SK-N-SH (cell line): ENCODE results near the gene MYO18A. TPM values are rescaled to one million over a fixed set of nuclear protein-coding genes. Genes with fewer than 3 reads are reported as not detected.
A peak's percentile ranks its signal among the peaks of the same experiment; 100 is the strongest.

Experiments
- CTCF ChIA-PET: fragments of 300-600, 350-600 bp; formaldehyde crosslinking; extraction: SDS; loops from one replicate; lab custom pipeline; 2021; lab: Yijun Ruan, JAX
- POLR2A ChIA-PET: fragments of 350-600 bp; sonication (Branson Sonifier 250); formaldehyde crosslinking; extraction: SDS; loops from one replicate; lab custom pipeline; 2020; ENCODE audit warnings: antibody characterized with exemption, inconsistent platforms; lab: Yijun Ruan, JAX
- DNase-seq: peaks from one replicate; pipeline ENCODE4 v3.0.0; 2012
- H2AFZ ChIP-seq: fragments of 200-600 bp; sonication (generic); 2 replicates; pipeline ENCODE4 v1.8.1; 2016; ENCODE audit warnings: antibody characterized with exemption, mild to moderate bottlenecking, low read depth
- H3F3A ChIP-seq: fragments of 200-600 bp; sonication (generic); replicated peaks from 2 replicates; pipeline ENCODE3; 2016; ENCODE audit warnings: antibody characterized with exemption, mild to moderate bottlenecking; ENCODE audit not compliant: insufficient read depth
- H3K27ac ChIP-seq, 2 experiments: fragments of 200-500 bp in 1 of 2; fragments of 200-600 bp in 1 of 2; sonication (Bioruptor generic) in 1 of 2; sonication (generic), shearing (Covaris generic) in 1 of 2; 2 replicates each; pipeline versions ENCODE4 v1.5.1 to v1.6.1; 2014 to 2016; ENCODE audit warnings: low read depth in 2 of 2, inconsistent platforms in 1 of 2, low read length in 1 of 2, mild to moderate bottlenecking in 1 of 2, mixed read lengths in 1 of 2
- H3K27me3 ChIP-seq: fragments of 200-600 bp; sonication (generic), shearing (Covaris generic); 2 replicates; pipeline ENCODE4 v1.6.1; 2016; ENCODE audit warnings: mixed run types; ENCODE audit not compliant: insufficient read depth
- H3K36me3 ChIP-seq, 2 experiments: fragments of 200-500 bp in 1 of 2; fragments of 200-600 bp in 1 of 2; sonication (Bioruptor generic) in 1 of 2; sonication (generic) in 1 of 2; replicated peaks in 1 of 2; 2 replicates each; pipeline versions ENCODE3 to v1.5.1; 2014 to 2016; ENCODE audit warnings: low read length in 1 of 2, mild to moderate bottlenecking in 1 of 2; ENCODE audit not compliant: insufficient read depth in 2 of 2, control insufficient read depth in 1 of 2
- H3K4me1 ChIP-seq, 2 experiments: fragments of 200-500 bp in 1 of 2; fragments of 200-600 bp in 1 of 2; sonication (Bioruptor generic) in 1 of 2; sonication (generic), shearing (Covaris generic) in 1 of 2; 2 replicates each; pipeline versions ENCODE4 v1.5.1 to v1.6.1; 2014 to 2016; ENCODE audit warnings: low read depth in 1 of 2, low read length in 1 of 2, mixed run types in 1 of 2; ENCODE audit not compliant: insufficient read depth in 2 of 2, control insufficient read depth in 1 of 2
- H3K4me2 ChIP-seq: fragments of 200-600 bp; sonication (generic), shearing (Covaris generic); 2 replicates; pipeline ENCODE4 v1.6.1; 2017; ENCODE audit warnings: mixed run types
- H3K4me3 ChIP-seq, 2 experiments: fragments of 200-500 bp in 1 of 2; fragments of 200-600 bp in 1 of 2; sonication (Bioruptor generic) in 1 of 2; sonication (generic), shearing (Covaris generic) in 1 of 2; 2 replicates each; pipeline versions ENCODE4 v1.5.1 to v1.8.1; 2014 to 2016; ENCODE audit warnings: low read depth in 2 of 2, inconsistent platforms in 1 of 2, low read length in 1 of 2, mild to moderate bottlenecking in 1 of 2, mixed read lengths in 1 of 2, moderate library complexity in 1 of 2
- H3K79me2 ChIP-seq: fragments of 200-600 bp; sonication (generic); 2 replicates; pipeline ENCODE4 v1.8.1; 2017; ENCODE audit warnings: mild to moderate bottlenecking; ENCODE audit not compliant: insufficient read depth
- H3K9ac ChIP-seq: fragments of 200-600 bp; sonication (generic); 2 replicates; pipeline ENCODE4 v1.6.1; 2017; ENCODE audit warnings: mixed run types
- H3K9me2 ChIP-seq: fragments of 200-600 bp; sonication (generic); 2 replicates; pipeline ENCODE4 v1.6.1; 2017; ENCODE audit warnings: mixed run types
- H3K9me3 ChIP-seq: fragments of 200-600 bp; sonication (generic); 2 replicates; pipeline ENCODE4 v1.6.1; 2017; ENCODE audit warnings: mixed run types, mild to moderate bottlenecking, moderate library complexity
- H4K20me1 ChIP-seq: fragments of 200-600 bp; sonication (generic); 2 replicates; pipeline ENCODE4 v1.6.1; 2017; ENCODE audit warnings: mild to moderate bottlenecking, mixed run types; ENCODE audit not compliant: insufficient read depth
- CHD2 ChIP-seq: fragments of 150-350 bp; IDR thresholded peaks from 2 replicates; pipeline ENCODE4 v1.6.1; 2018; ENCODE audit warnings: low read length; ENCODE audit not compliant: partially characterized antibody
- ELF1 ChIP-seq: IDR thresholded peaks from 2 replicates; pipeline ENCODE4 v1.4.0; 2012
- EZH2phosphoT487 ChIP-seq: fragments of 200-600 bp; sonication (generic); IDR thresholded peaks from 2 replicates; pipeline ENCODE4 v1.6.1; 2017; ENCODE audit warnings: low read depth, mixed run types, mild to moderate bottlenecking, antibody characterized with exemption, moderate library complexity, borderline replicate concordance
- FOSL2 ChIP-seq: IDR thresholded peaks from 2 replicates; pipeline ENCODE4 v1.4.0; 2012; ENCODE audit warnings: low read depth, mild to moderate bottlenecking, moderate library complexity, borderline replicate concordance
- FOXJ3 ChIP-seq: sonication (generic); formaldehyde crosslinking; IDR thresholded peaks from 2 replicates; pipeline ENCODE4 v1.5.1; 2020; ENCODE audit warnings: mild to moderate bottlenecking, missing genetic modification reagents
- GABPA ChIP-seq: IDR thresholded peaks from 2 replicates; pipeline ENCODE4 v1.4.0; 2012; ENCODE audit warnings: low read depth, mild to moderate bottlenecking
- GATA2 ChIP-seq: sonication (generic); formaldehyde crosslinking; IDR thresholded peaks from 2 replicates; pipeline ENCODE4 v1.5.0; 2020; ENCODE audit warnings: mild to moderate bottlenecking, missing genetic modification reagents
- MAX ChIP-seq: IDR thresholded peaks from 2 replicates; pipeline ENCODE4 v1.4.0; 2012; ENCODE audit warnings: low read depth
- MEF2A ChIP-seq: IDR thresholded peaks from 2 replicates; pipeline ENCODE4 v1.4.0; 2012; ENCODE audit warnings: low read depth, borderline replicate concordance
- NRF1 ChIP-seq: IDR thresholded peaks from 2 replicates; pipeline ENCODE4 v1.6.1; 2012; ENCODE audit warnings: low read depth, mild to moderate bottlenecking, low read length
- PBX3 ChIP-seq: IDR thresholded peaks from 2 replicates; pipeline ENCODE4; 2012
- RAD21 ChIP-seq: IDR thresholded peaks from 2 replicates; pipeline ENCODE4 v1.6.1; 2012; ENCODE audit warnings: mild to moderate bottlenecking, low read length
- RCOR1 ChIP-seq: fragments of 150-350 bp; IDR thresholded peaks from 2 replicates; pipeline ENCODE4 v1.6.1; 2017; ENCODE audit warnings: antibody characterized with exemption, low read length
- SMC3 ChIP-seq: IDR thresholded peaks from 2 replicates; pipeline ENCODE4 v1.6.1; 2012; ENCODE audit warnings: low read depth, low read length, improper control_type of control experiment
- TAF1 ChIP-seq: IDR thresholded peaks from 2 replicates; pipeline ENCODE4 v1.6.1; 2012; ENCODE audit warnings: low read depth, mild to moderate bottlenecking, low read length, moderate library complexity, borderline replicate concordance
- TCF12 ChIP-seq: IDR thresholded peaks from 2 replicates; pipeline ENCODE4 v1.4.0; 2012
- TEAD4 ChIP-seq: IDR thresholded peaks from 2 replicates; pipeline ENCODE4 v1.4.0; 2012; ENCODE audit warnings: mild to moderate bottlenecking, borderline replicate concordance; ENCODE audit not compliant: insufficient read depth
- ZBTB33 ChIP-seq: IDR thresholded peaks from 2 replicates; pipeline ENCODE4 v1.4.0; 2012; ENCODE audit warnings: low read depth, borderline replicate concordance
- WGBS: methylation state at CpG from one replicate; pipeline ENCODE4 v1.1.6; 2017; ENCODE audit warnings: low lambda C conversion rate; 5-methylcytosine and 5-hydroxymethylcytosine counted together
- polyA plus RNA-seq, 3 experiments: library from polyadenylated mRNA; depleted of rRNA; stranded (reverse); fragments of >200 nt; gene quantifications; 2 replicates each; pipeline ENCODE4 v1.2.3, GENCODE V29; 2012

The MYO18A gene
- polyA plus RNA-seq, 1 of the 3 experiments (the other 2 are of a cell fraction): 6.6 TPM

- Histone ChIP-seq H3K4me2 (peak overlapping the region; percentile 83), H2AFZ (no peak overlapping the region), H4K20me1 (no peaks in the 10 kb centered on the region), H3K36me3 (no peaks in the 10 kb centered on the region), H3K27me3 (no peaks in the 10 kb centered on the region), H3F3A (peaks cover 3% of the 10 kb centered on the region), H3K9ac (no peak overlapping the region), H3K4me3 (peak overlapping the region in 1 of 2 experiments; percentile 59; a peak in 1 of 4 replicates), H3K4me1 (peaks cover 17 to 36% of the 10 kb centered on the region in 2 experiments; a peak in 1 of 4 replicates), H3K27ac (no peak overlapping the region), H3K79me2 (peaks cover 23% of the 10 kb centered on the region; the same call in 1 of the 2 replicates), H3K9me3 (no peaks in the 10 kb centered on the region), H3K9me2 (no peaks in the 10 kb centered on the region)
- 64% methylated on average over 7 of the region's 8 CpGs for WGBS
- TF ChIP-seq RAD21: no peak
- TF ChIP-seq TEAD4: no peak
- no peak for TF ChIP-seq GATA2 (CRISPR knock-in tag)
- no peak for TF ChIP-seq ELF1
- TF ChIP-seq RCOR1: no peak
- TF ChIP-seq CHD2: no peak
- no peak for TF ChIP-seq TCF12
- no peak for DNase-seq
- ChIA-PET CTCF (interaction anchor here (0.9 to 13.9 kb wide), 12 partner anchors 8 to 226 kb away, joined by 3 to 276 read pairs (median 19); no protein-coding TSS in a partner anchor), POLR2A (interaction anchor here (2.3 kb wide), 1 partner anchor 31 kb away, joined by 15 read pairs; no protein-coding TSS in a partner anchor)
Measured at GRCh38 chr17:29178750-29179231, 1.4 kb downstream of the MYO18A start.

GRCh38 chr17:29177871-29178749 lies 2.1 kb downstream of the MYO18A start:
- DNase-seq: no peak
- H3K27me3 ChIP-seq: no peaks in the 10 kb centered on the region
- CTCF ChIA-PET: interaction anchor here (0.8 to 13.9 kb wide), 13 partner anchors 7 to 225 kb away, joined by 3 to 276 read pairs (median 7); no protein-coding TSS in a partner anchor
- H3K36me3 ChIP-seq: no peaks in the 10 kb centered on the region
- H3K4me3 ChIP-seq: no peak overlapping the region
- H3K9ac ChIP-seq: no peak overlapping the region
- no peaks in the 10 kb centered on the region for H4K20me1 ChIP-seq
- 77% methylated on average over 3 of the region's 4 CpGs for WGBS
- H3K9me3 ChIP-seq: no peaks in the 10 kb centered on the region
- TF ChIP-seq TCF12 (no peak), TAF1 (no peak), MEF2A (no peak), ZBTB33 (no peak), FOXJ3 (CRISPR knock-in tag) (no peak), EZH2phosphoT487 (no peak), SMC3 (no peak), GATA2 (CRISPR knock-in tag) (no peak), PBX3 (no peak), NRF1 (no peak), MAX (no peak), TEAD4 (no peak), GABPA (no peak), CHD2 (no peak), FOSL2 (no peak), ELF1 (no peak)
- H3K79me2 ChIP-seq: peaks cover 23% of the 10 kb centered on the region; the same call in 1 of the 2 replicates
- H3F3A ChIP-seq: peaks cover 3% of the 10 kb centered on the region
- no peaks in the 10 kb centered on the region for H3K9me2 ChIP-seq
- H2AFZ ChIP-seq: no peak overlapping the region
- peak overlapping the region; percentile 83 for H3K4me2 ChIP-seq
- POLR2A ChIA-PET: no interaction called here
- H3K4me1 ChIP-seq: peaks cover 17 to 36% of the 10 kb centered on the region in 2 experiments; a peak in 1 of 4 replicates
- no peak overlapping the region for H3K27ac ChIP-seq
